ENCODE measurements around the gene LYSMD2. TPM values are rescaled to one million over a fixed set of nuclear protein-coding genes. Genes with fewer than 3 reads are reported as not detected.

LYSMD2 gene
- total and polyA plus RNA-seq, 9 of the 15 experiments (the other 6 are each of a cell fraction or from before 2014, with no cell fraction given): 4.3 to 30.3 (median 9.8) TPM

- 35% methylated on average over 6 of the region's 6 CpGs for WGBS (ENCODE audit: insufficient coverage, low coverage, missing lambda C conversion rate)
- in situ Hi-C loops (cut with MboI) (no loop called here), intact Hi-C loops (cut with micrococcal nuclease) (loop anchor here (1.0 to 10.0 kb wide), 4 partner anchors 40 to 242 kb away; partner anchors contain the start of gene LYSMD2)
- H3K27me3 ChIP-seq (ENCODE audit: control insufficient read depth in 2 of 2, insufficient read depth in 2 of 2, low read length in 2 of 2): no peaks in the 10 kb centered on the region
- H4K20me1 ChIP-seq (replicated peaks; ENCODE audit: control insufficient read depth, insufficient read depth, low read length): no peaks in the 10 kb centered on the region
- H3K79me2 ChIP-seq (ENCODE audit: control insufficient read depth, insufficient read depth, low read length): no peaks in the 10 kb centered on the region
- ATAC-seq (peak; percentile 98), DNase-seq (ENCODE audit: extremely low read depth in 1 of 4, low spot score in 3 of 4) (peak; percentile 71 to 87 (median 75)), FAIRE-seq (peak; percentile 99)
- H3K9me1 ChIP-seq (ENCODE audit: control insufficient read depth, insufficient read depth, low read length): no peaks in the 10 kb centered on the region
- no TSS peak for BruUV-seq (replicated peaks)
- peaks cover 0 to 2% of the 10 kb centered on the region in 2 experiments; a peak in 1 of 5 replicates for H3K4me1 ChIP-seq (replicated peaks in 1 of 2; ENCODE audit: control insufficient read depth in 2 of 2, insufficient read depth in 2 of 2, low read length in 2 of 2)
- peaks cover 17% of the 10 kb centered on the region; the same call in 2 of the 3 replicates for H3K36me3 ChIP-seq (ENCODE audit: control insufficient read depth, insufficient read depth, low read length)
- no peak overlapping the region for H3K4me2 ChIP-seq (ENCODE audit: insufficient read depth, low read length)
- ChIA-PET POLR2A (interaction anchor here (0.5 to 2.5 kb wide), 13 partner anchors 10 to 620 kb away, joined by 3 to 12 read pairs (median 5); partner anchors contain the start of gene LYSMD2), CTCF (ENCODE audit: low intra/inter-chr PET ratio) (interaction anchor here (0.6 to 3.7 kb wide), 6 partner anchors 112 to 929 kb away, joined by 3 to 106 read pairs (median 3); no protein-coding TSS in a partner anchor)
- no peak overlapping the region for H3K9ac ChIP-seq (ENCODE audit: insufficient read depth in 1 of 2, low read depth in 2 of 2, low read length in 2 of 2)
- H3K9me3 ChIP-seq (replicated peaks; ENCODE audit: control insufficient read depth, insufficient read depth, low read depth, low read length): no peaks in the 10 kb centered on the region
- H3K4me3 ChIP-seq: no peak overlapping the region
- no peak overlapping the region for H2AFZ ChIP-seq (ENCODE audit: low read depth, low read length)
- H3K27ac ChIP-seq (ENCODE audit: extremely low read depth, low read depth, low read length): no peak overlapping the region
- TF ChIP-seq ZNF699 (CRISPR knock-in tag; IDR thresholded peaks at IDR 0.05; ENCODE audit: insufficient replicate concordance): no peak
- 0 out of 2 replicates have a peak, but pooled peaks have one; percentile 29 for TF ChIP-seq FOSL1 (tag; conservative IDR thresholded peaks at IDR 0.05)
- peak; percentile 74 to 81 (median 80) for TF ChIP-seq CTCF (IDR thresholded peaks at IDR 0.05 in 2 of 3, conservative IDR thresholded peaks at IDR 0.05 in 1 of 3; ENCODE audit: insufficient read depth in 2 of 3, low read depth in 1 of 3, low read length in 3 of 3)
- TF ChIP-seq SNIP1 (IDR thresholded peaks at IDR 0.05; ENCODE audit: low read depth): no peak
- no peak for TF ChIP-seq CUX1 (CRISPR knock-in tag; IDR thresholded peaks at IDR 0.05)
- peak; percentile 76 to 81 for TF ChIP-seq RAD21 (CRISPR knock-in tag; conservative IDR thresholded peaks at IDR 0.05 in 1 of 2, IDR thresholded peaks at IDR 0.05 in 1 of 2)
- TF ChIP-seq ZNF24 (IDR thresholded peaks at IDR 0.05): no peak
- peak; percentile 82 for TF ChIP-seq SMC3 (conservative IDR thresholded peaks at IDR 0.05; ENCODE audit: insufficient read depth, low read depth, low read length)
- 0 out of 2 replicates have a peak, but pooled peaks have one; percentile 36 for TF ChIP-seq XRCC5 (IDR thresholded peaks at IDR 0.05; ENCODE audit: low read depth, low read length)
- TF ChIP-seq HDGF (IDR thresholded peaks at IDR 0.05): peak; percentile 65; the same call in 1 of the 2 replicates
- TF ChIP-seq TFAP4 (CRISPR knock-in tag; IDR thresholded peaks at IDR 0.05; ENCODE audit: borderline replicate concordance): no peak; the same call in 1 of the 2 replicates
- TF ChIP-seq MEIS2 (IDR thresholded peaks at IDR 0.05; ENCODE audit: partially characterized antibody): peak; percentile 7
These were observed 39.6 kb upstream of the LYSMD2 start for GRCh38 chr15:51776952-51777569.

Data from K562 (cell line).